ENCODE measurements around the gene GALNT1. TPM values are rescaled to one million over a fixed set of nuclear protein-coding genes. Genes with fewer than 3 reads are reported as not detected.

GALNT1 gene
- total and polyA plus RNA-seq, 10 donors = 13.9 to 67.1 (median 49.9) TPM

- 36 to 97% (median 89%) methylated on average over 1 of the region's 1 CpG for WGBS, 5 donors
- Histone ChIP-seq H3K4me3 (no peak overlapping the region), H3K9me3 (peaks cover 0 to 22% (median 8%) of the 10 kb centered on the region in 8 donors), H3K4me1 (no peaks in the 10 kb centered on the region), H3K36me3 (no peaks in the 10 kb centered on the region), H3K27ac (no peak overlapping the region), H3K27me3 (replicated peaks in 1 of 7) (no peaks in the 10 kb centered on the region)
- no peak for DNase-seq
- TF ChIP-seq CTCF (IDR thresholded peaks at IDR 0.05 in 8 of 11, conservative IDR thresholded peaks at IDR 0.05 in 3 of 11) = no peak
- no peak for TF ChIP-seq POLR2A (IDR thresholded peaks at IDR 0.05)
- TF ChIP-seq POLR2AphosphoS5 (IDR thresholded peaks at IDR 0.05) = no peak
- intact Hi-C loops (cut with DNase I; ENCODE audit: low total_unique reads) = no loop called here
Observed at GRCh38 chr18:35732162-35732561, 150.6 kb downstream of the GALNT1 start.

DNA sequence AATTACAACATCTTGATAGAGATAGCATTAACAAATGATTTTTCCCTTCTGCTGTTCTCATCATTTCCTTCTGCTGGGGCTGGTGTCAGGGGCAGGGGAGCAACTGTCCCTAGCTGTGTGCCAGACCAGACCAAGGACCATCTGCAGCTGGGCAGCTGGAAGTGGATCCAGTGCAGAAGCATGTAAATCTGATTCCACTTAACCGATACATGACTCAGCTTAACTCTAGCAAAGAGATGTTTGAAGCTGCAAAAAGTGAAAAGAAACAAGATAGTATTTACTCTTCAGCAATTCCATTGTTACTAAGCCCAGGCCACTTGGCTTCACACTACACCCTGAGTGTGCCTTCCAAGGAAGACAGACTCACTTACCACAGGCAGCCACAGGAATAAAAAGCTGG lies 151.1 kb downstream of the GALNT1 start:
- no peak overlapping the region for H3K4me3 ChIP-seq
- peaks cover 0 to 22% (median 8%) of the 10 kb centered on the region in 8 donors for H3K9me3 ChIP-seq
- H3K36me3 ChIP-seq = no peaks in the 10 kb centered on the region
- no peak for DNase-seq
- H3K27me3 ChIP-seq (replicated peaks in 1 of 7) = no peaks in the 10 kb centered on the region
- no peak overlapping the region for H3K27ac ChIP-seq
- whole genome bisulfite sequencing, 5 donors = 68 to 91% (median 85%) methylated on average over 1 of the region's 1 CpG
- no peaks in the 10 kb centered on the region for H3K4me1 ChIP-seq
- intact Hi-C loops (cut with DNase I; ENCODE audit: low total_unique reads) = no loop called here
- no peak for TF ChIP-seq POLR2AphosphoS5 (IDR thresholded peaks at IDR 0.05)
- TF ChIP-seq POLR2A (IDR thresholded peaks at IDR 0.05) = no peak
- no peak for TF ChIP-seq CTCF (IDR thresholded peaks at IDR 0.05 in 8 of 11, conservative IDR thresholded peaks at IDR 0.05 in 3 of 11)

- Histone ChIP-seq H3K4me1 (no peaks in the 10 kb centered on the region), H3K4me3 (no peak overlapping the region), H3K27me3 (replicated peaks in 1 of 7) (no peaks in the 10 kb centered on the region), H3K27ac (no peak overlapping the region), H3K36me3 (no peaks in the 10 kb centered on the region), H3K9me3 (peaks cover 0 to 22% (median 9%) of the 10 kb centered on the region in 8 donors)
- TF ChIP-seq CTCF (IDR thresholded peaks at IDR 0.05 in 8 of 11, conservative IDR thresholded peaks at IDR 0.05 in 3 of 11) (no peak), POLR2A (IDR thresholded peaks at IDR 0.05) (no peak), POLR2AphosphoS5 (IDR thresholded peaks at IDR 0.05) (no peak)
- intact Hi-C loops (cut with DNase I; ENCODE audit: low total_unique reads) = no loop called here
- no peak for DNase-seq
- WGBS, 5 donors = 80 to 91% (median 84%) methylated on average over 7 of the region's 7 CpGs
Observed at GRCh38 chr18:35733408-35733807, 151.9 kb downstream of the GALNT1 start.

DNA sequence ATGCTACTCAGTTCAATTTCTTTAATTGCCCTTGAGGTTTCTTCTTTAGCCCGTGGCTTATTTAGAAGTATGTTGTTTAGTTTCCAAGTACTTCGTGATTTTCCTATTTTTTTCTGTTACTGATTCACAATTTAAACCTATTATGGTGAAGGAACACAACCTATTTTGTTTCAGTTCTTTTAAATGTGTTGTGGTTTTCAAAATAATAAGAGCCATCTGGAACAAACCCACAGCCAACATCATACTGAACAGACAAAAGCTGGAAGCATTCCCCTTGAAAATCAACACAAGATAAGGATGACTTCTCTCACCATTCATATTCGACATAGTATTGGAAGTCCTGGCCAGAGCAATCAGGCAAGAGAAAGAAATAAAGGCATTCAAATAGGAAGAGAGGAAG lies 155.2 kb downstream of the GALNT1 start:
- no peak for TF ChIP-seq POLR2A (IDR thresholded peaks at IDR 0.05)
- no peak for TF ChIP-seq CTCF (IDR thresholded peaks at IDR 0.05 in 8 of 11, conservative IDR thresholded peaks at IDR 0.05 in 3 of 11)
- TF ChIP-seq POLR2AphosphoS5 (IDR thresholded peaks at IDR 0.05) = no peak

More for the DNA sequence above, 155.2 kb downstream of the GALNT1 start:
- H3K9me3 ChIP-seq = peaks cover 0 to 15% (median 4%) of the 10 kb centered on the region in 8 donors
- no peaks in the 10 kb centered on the region for H3K4me1 ChIP-seq
- H3K27ac ChIP-seq = no peak overlapping the region
- 56 to 78% (median 71%) methylated on average over 3 of the region's 3 CpGs for WGBS, 5 donors
- intact Hi-C loops (cut with DNase I; ENCODE audit: low total_unique reads) = no loop called here
- no peak for DNase-seq
- no peaks in the 10 kb centered on the region for H3K27me3 ChIP-seq (replicated peaks in 1 of 7)
- H3K4me3 ChIP-seq = no peak overlapping the region
- no peaks in the 10 kb centered on the region for H3K36me3 ChIP-seq
